Renal cortical epithelial cell (primary cell): ENCODE data around the gene SPATA20. TPM values are rescaled to one million over a fixed set of nuclear protein-coding genes. Genes with fewer than 3 reads are reported as not detected.

ENCODE experiments used
- DNase-seq: peaks from one replicate; pipeline ENCODE4 v3.0.0-alpha.2; 2011; ENCODE audit warnings: low read depth
- total RNA-seq: library from RNA; depleted of rRNA; stranded (reverse); fragments of >200 nt; gene quantifications from 2 replicates; pipeline ENCODE4 v1.2.3, GENCODE V29; 2014

Gene SPATA20
- total RNA-seq, 1 donor from 2014 or later, result 59.3 TPM

DNA sequence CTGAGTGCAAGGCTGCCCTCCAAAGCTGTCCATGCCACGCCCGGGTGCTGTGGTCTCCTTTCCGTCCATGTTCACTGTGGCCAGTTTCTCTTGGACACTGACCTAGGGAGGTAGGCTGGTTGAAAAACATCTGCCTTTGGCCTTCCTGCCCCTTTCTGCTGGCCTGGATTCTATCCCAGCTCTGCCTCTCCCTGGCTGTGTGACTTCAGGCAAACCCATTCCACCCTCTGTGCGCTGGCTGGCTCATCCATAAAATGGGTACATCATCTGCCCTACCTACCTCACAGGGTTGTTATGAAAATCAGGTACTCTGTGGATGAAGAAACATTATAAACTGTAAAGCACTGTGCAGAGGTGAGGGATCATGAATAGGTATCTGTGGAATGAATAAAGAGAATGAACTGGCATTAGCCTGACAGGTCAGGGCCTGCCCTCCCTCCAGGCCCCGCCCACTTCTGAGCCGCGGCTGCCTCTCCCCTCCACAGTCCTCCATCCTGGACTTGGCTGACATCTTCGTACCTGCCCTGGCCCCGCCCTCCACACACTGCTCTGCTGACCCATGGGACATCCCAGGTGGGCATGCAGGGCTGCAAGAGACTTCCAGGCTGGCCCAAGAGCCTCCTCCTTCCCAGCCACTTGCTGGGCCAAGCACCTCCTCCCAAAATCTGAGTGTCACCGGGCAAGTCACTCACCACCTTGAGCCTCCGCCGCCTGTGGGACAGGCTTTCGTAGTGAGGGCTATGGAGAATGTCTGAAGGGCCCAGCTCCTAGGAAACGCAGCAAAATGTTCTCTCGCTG is 7.0 kb upstream of the SPATA20 start:
- no peak for DNase-seq

DNA sequence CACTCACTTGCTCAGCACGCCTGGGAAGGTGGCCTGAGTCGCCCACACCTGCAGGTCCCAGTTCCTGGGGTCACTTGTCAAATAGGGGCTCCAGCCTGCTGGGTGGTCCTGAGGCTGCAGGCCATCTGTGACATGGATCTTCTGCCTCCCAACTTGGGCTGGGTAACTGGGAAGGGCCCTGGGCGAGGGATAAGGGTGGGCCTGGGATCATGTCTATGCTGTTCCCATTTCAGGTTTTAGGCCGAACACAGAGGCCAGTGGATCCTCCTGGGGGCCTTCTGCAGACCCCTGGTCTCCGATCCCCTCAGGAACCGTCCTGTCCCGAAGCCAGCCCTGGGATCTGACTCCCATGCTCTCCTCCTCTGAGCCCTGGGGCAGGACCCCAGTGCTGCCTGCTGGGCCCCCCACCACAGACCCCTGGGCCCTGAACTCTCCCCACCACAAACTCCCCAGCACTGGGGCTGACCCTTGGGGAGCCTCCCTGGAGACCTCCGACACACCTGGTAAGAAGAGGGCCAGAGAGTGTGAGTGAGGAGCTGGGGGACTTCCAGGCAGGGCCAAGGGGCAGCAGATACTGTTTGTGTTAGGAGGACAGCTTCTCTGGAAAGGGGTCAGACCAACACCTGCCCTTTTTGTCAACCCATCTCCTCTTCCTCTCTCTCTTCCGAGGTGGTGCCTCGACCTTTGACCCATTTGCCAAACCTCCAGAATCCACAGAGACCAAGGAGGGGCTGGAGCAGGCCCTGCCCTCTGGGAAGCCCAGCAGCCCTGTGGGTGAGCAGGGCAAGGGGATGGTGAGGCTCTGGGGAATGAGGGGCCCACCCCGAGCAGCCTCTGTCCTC is 6.2 kb upstream of the SPATA20 start:
- DNase-seq, result no peak

DNA sequence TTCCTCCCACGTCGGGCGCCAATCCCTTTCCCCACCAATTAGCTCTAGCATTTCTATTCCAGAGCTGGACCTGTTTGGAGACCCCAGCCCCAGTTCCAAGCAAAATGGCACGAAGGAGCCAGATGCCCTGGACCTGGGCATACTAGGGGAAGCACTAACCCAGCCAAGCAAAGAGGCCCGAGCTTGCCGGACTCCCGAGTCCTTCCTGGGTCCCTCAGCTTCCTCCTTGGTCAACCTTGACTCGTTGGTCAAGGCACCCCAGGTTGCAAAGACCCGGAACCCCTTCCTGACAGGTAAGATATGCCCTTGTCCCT is 5.6 kb upstream of the SPATA20 start:
- no peak for DNase-seq

- DNase-seq, result peak; percentile 40
Measured at GRCh38 chr17:50541716-50542688, 5.0 kb upstream of the SPATA20 start.

DNA sequence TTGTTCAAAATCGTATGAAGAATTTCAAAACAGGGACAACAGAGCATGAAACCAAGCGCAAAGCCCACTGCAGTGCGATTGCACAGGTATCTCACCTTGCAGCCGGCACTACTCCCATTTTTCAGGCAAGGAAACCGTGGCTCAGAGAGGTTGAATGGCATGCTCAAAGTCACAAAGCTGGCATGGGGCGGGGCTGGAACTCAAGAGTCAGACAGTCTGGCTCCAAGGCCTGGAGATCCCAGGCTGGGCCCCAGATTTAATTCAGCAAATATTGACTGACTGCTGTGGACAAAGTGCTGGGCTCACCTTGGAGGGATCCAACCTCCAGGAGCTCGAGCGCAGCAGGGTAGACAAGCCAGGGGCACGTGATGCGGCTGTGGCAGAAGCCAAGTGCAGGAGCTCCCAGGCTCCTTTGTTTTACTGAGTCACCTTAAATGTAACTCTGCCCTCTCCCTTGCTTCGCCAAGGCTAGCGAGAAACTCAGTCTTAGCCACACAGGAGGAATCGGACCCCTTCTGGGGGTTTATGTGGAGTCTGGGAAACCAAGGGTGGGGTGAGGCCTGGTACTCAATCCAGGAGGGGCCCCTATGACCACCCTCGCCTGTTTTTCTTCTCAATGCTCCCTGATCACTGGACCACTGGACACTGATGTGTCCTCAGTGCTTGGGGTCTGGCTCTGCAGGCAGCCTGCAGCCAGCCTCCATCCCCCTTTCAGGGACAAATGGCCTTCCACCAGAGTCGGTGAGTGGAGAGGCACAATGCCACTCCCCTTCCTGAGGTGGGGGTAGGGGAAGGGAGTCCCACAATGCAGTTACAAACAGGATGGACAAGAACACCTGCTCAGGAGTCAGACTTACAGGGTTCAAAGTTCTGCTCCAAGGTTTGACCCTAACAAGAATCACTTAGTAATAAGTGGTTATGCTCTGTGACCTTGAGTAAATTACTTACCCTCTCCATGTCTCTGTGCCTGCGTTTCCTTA is 3.9 kb upstream of the SPATA20 start:
- DNase-seq, result no peak

GRCh38 chr17:50544516-50544915 is 2.5 kb upstream of the SPATA20 start:
- DNase-seq, result no peak

GRCh38 chr17:50545311-50545710 is 1.7 kb upstream of the SPATA20 start:
- no peak for DNase-seq

DNA sequence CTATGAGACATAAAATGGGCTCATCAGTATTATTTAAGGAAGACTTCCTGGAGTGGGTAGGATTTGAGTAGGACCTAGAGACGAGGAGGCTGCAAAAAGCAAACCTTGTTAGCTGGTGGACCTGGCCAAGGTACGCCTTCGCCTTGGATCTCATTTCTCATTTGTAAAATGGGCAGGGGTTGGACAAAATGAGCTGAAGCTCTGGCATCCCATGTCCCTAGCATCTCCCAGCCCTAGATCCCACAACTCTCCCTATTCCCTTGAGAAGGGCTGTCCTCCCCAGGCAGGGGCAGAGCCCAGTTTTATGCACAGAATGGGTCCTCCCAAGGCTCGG is 306 bp upstream of the SPATA20 start:
- no peak for DNase-seq

DNA sequence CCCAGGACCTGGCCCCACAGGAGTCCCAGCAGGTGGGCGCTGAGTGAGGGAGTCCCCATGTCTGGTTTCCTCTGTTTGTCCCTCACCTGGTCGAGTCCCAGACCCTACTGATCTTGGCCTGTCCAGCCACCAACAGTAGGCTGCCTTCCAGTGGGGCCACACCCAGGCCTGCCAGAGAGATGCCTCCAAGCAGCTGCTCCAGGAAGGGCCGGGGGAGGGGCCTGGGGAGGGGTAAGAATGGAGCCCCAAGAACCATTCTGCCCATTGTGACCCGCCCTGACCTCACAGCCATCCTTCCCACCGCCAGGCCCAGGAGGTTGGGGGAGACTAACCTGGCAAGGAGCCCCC is 736 bp downstream of the SPATA20 start:
- DNase-seq, result no peak

- DNase-seq, result no peak
Measured at GRCh38 chr17:50548831-50549230, 1.9 kb downstream of the SPATA20 start.

- no peak for DNase-seq
Measured at GRCh38 chr17:50549256-50549941, 2.4 kb downstream of the SPATA20 start.

DNA sequence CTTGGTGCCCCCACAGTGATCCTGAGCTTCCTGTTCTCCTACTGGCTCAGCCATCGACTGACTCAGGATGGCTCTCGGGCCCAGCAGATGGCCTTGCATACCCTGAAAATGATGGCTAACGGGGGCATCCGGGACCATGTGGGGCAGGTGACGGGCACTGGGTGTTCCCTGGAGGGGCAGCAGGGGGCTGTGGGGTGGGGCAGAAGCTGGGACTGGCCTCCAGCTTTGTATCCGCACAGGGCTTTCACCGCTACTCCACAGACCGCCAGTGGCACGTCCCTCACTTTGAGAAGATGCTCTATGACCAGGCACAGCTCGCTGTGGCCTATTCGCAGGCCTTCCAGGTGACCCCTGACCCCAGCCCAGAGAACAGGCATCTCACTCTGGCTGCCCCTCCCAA is 3.0 kb downstream of the SPATA20 start:
- DNase-seq, result no peak

GRCh38 chr17:50550661-50551432 is 3.9 kb downstream of the SPATA20 start:
- DNase-seq, result peak; percentile 73

- no peak for DNase-seq
Measured at GRCh38 chr17:50551433-50551815, 4.5 kb downstream of the SPATA20 start.

GRCh38 chr17:50551884-50552283 is 4.9 kb downstream of the SPATA20 start:
- no peak for DNase-seq

DNA sequence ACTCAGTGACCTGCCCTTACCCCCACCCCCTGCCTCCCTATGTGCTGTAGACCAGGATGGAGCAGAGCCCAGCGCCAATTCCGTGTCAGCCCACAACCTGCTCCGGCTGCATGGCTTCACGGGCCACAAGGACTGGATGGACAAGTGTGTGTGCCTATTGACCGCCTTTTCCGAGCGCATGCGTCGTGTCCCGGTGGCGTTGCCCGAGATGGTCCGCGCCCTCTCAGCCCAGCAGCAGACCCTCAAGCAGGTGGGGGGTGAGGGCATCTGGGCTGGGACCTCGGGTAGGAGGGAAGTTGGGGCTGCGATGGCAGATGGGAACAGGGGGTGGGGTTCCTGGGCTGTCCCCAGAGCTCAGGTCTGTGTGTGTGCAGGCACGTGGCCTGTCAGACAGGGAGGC is 7.2 kb downstream of the SPATA20 start:
- no peak for DNase-seq

DNA sequence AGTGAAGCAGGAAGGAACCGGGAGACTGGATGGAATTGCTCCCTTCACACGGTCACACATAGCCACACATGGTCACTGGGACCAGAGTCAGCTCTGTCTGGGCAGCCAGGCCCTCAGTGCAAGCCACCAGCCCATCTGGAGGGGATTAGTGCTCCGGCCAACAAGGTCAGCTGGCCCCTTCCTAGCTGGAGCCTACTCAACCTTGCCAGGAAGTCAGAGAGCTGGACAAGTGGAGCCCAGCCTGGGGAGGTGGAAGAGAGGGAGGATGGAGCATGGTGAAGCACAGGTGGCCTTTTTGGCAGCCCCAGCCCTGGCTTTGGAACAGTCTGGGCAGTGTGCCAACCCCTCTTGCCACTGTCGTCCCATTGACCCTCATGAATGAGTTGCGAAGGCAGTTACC is 9.8 kb downstream of the SPATA20 start:
- no peak for DNase-seq

DNA sequence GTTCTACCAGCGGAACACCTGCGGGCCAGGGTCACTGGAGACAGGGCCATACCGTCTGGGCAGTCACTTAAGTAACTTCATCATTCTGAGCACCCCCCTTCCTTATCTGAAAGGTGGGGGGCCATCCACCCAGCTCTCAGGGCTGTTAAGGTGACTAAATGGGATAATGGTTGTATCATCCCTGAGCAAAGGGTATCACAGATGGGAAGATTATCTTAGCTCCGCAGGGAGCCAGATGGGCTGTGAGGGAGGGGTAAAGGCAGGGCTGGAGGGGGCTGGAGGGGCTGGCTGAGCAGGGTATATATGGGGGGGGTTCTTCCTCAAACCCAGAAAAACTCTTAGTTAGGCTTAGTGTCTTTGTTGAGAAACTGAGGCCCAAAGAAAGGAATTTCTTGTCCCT is 10.7 kb downstream of the SPATA20 start:
- no peak for DNase-seq

- DNase-seq, result no peak
Measured at GRCh38 chr17:50558091-50558490, 11.1 kb downstream of the SPATA20 start.

DNA sequence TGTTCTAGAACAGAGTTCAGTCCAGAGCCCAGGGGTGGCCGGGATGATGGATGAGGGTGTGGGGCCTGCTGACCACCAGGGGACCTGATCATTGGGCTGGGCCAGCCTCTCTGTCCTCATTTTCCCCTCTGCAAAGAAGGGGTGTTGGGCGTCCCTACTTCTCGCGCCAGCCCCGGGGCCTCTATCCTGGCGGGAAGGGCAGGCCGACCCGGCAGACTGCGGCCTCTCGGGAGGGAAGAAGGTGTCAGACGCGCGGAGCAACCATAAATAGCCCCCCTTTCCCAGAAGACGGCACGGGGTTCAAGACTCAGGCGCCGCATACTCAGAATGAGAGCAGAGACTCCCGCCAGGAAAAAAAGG is 11.6 kb downstream of the SPATA20 start:
- no peak for DNase-seq
